ENCODE data around the gene GRK1. TPM values are rescaled to one million over a fixed set of nuclear protein-coding genes. Genes with fewer than 3 reads are reported as not detected.

GRK1 gene
- total and polyA plus RNA-seq, 2 experiments from 2014 or later, result not detected

DNA sequence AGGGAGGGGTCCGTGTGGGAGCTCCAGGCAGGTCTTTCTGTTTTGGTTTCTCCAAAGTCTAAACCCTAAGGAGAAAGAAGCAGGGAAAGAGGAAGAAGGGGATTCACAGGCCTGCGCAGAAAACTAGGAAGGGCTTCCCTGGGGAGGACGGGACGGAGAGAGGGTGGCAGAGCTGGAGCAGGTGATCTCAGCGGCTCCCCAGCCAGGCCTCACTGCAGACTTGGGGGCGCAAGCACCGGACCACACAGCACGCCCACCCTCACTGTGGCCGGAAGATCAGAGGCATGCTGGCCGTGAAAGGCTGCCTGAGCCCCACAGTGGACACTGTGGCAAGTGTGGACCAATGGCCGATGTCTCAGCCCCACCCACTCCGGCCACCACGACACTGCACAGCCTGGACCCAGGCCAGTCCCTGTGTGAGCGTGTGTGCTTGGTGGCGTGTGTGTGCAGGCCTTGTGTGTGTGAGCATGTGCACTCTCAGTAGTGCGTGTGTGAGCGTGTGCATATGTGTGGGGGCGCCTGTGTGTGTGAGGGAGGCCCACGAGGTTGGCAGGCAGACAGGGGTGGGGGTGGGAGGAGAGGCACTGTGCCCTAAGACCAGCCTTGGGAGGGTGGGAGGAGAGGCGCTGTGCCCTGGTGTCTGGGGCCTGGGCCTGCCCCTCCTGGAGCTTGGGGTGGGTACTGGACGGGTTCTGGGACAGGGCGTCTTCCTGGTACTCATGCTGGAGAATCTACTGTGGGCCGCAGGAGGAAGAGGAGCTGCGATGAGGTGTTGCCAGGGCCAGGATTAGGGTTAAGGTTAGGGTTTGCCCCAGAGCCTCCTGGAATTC is 76.6 kb downstream of the GRK1 start:
- Histone ChIP-seq H3K9me2 (ENCODE audit: insufficient read depth) (no peaks in the 10 kb centered on the region), H3K36me3 (ENCODE audit: insufficient read depth) (no peaks in the 10 kb centered on the region), H4K20me1 (replicated peaks; ENCODE audit: insufficient read depth) (no peaks in the 10 kb centered on the region), H3F3A (replicated peaks; ENCODE audit: low read depth) (peaks cover 11% of the 10 kb centered on the region; the same call in 1 of the 2 replicates), H3K4me3 (no peak overlapping the region), H3K27me3 (ENCODE audit: insufficient read depth) (no peaks in the 10 kb centered on the region), H3K4me1 (ENCODE audit: insufficient read depth) (no peaks in the 10 kb centered on the region), H3K4me2 (no peak overlapping the region), H3K79me2 (replicated peaks; ENCODE audit: insufficient read depth) (no peaks in the 10 kb centered on the region), H3K27ac (ENCODE audit: low read depth) (no peak overlapping the region), H2AFZ (no peak overlapping the region)
- H3K9me3 Mint-ChIP-seq, result no peaks in the 10 kb centered on the region
- H3K4me1 Mint-ChIP-seq, result peaks cover 20% of the 10 kb centered on the region
- peaks cover 13% of the 10 kb centered on the region for H3K27me3 Mint-ChIP-seq (ENCODE audit: insufficient read depth, low read depth, poor library complexity)
- H3K36me3 Mint-ChIP-seq (ENCODE audit: low read depth), result no peaks in the 10 kb centered on the region; the same call in 2 of the 3 replicates
- H3K4me3 Mint-ChIP-seq, result no peak overlapping the region
- no peak overlapping the region for H3K27ac Mint-ChIP-seq
- DNase-seq (ENCODE audit: low spot score), result no peak
- TF ChIP-seq NANOG (IDR thresholded peaks at IDR 0.05; ENCODE audit: borderline replicate concordance), result no peak
- TF ChIP-seq, protein P1, sequence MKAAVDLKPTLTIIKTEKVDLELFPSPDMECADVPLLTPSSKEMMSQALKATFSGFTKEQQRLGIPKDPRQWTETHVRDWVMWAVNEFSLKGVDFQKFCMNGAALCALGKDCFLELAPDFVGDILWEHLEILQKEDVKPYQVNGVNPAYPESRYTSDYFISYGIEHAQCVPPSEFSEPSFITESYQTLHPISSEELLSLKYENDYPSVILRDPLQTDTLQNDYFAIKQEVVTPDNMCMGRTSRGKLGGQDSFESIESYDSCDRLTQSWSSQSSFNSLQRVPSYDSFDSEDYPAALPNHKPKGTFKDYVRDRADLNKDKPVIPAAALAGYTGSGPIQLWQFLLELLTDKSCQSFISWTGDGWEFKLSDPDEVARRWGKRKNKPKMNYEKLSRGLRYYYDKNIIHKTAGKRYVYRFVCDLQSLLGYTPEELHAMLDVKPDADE (IDR thresholded peaks at IDR 0.05), result no peak
- no peak for TF ChIP-seq CREB1 (CRISPR knock-in tag; IDR thresholded peaks at IDR 0.05; ENCODE audit: low read depth)
- TF ChIP-seq POLR2AphosphoS5 (IDR thresholded peaks at IDR 0.05; ENCODE audit: low read depth), result no peak
- TF ChIP-seq EZH2phosphoT487 (IDR thresholded peaks at IDR 0.05; ENCODE audit: unreplicated experiment), result no peak
- TF ChIP-seq EZH2 (IDR thresholded peaks at IDR 0.05; ENCODE audit: low read depth, unreplicated experiment), result no peak
- TF ChIP-seq, protein P2, sequence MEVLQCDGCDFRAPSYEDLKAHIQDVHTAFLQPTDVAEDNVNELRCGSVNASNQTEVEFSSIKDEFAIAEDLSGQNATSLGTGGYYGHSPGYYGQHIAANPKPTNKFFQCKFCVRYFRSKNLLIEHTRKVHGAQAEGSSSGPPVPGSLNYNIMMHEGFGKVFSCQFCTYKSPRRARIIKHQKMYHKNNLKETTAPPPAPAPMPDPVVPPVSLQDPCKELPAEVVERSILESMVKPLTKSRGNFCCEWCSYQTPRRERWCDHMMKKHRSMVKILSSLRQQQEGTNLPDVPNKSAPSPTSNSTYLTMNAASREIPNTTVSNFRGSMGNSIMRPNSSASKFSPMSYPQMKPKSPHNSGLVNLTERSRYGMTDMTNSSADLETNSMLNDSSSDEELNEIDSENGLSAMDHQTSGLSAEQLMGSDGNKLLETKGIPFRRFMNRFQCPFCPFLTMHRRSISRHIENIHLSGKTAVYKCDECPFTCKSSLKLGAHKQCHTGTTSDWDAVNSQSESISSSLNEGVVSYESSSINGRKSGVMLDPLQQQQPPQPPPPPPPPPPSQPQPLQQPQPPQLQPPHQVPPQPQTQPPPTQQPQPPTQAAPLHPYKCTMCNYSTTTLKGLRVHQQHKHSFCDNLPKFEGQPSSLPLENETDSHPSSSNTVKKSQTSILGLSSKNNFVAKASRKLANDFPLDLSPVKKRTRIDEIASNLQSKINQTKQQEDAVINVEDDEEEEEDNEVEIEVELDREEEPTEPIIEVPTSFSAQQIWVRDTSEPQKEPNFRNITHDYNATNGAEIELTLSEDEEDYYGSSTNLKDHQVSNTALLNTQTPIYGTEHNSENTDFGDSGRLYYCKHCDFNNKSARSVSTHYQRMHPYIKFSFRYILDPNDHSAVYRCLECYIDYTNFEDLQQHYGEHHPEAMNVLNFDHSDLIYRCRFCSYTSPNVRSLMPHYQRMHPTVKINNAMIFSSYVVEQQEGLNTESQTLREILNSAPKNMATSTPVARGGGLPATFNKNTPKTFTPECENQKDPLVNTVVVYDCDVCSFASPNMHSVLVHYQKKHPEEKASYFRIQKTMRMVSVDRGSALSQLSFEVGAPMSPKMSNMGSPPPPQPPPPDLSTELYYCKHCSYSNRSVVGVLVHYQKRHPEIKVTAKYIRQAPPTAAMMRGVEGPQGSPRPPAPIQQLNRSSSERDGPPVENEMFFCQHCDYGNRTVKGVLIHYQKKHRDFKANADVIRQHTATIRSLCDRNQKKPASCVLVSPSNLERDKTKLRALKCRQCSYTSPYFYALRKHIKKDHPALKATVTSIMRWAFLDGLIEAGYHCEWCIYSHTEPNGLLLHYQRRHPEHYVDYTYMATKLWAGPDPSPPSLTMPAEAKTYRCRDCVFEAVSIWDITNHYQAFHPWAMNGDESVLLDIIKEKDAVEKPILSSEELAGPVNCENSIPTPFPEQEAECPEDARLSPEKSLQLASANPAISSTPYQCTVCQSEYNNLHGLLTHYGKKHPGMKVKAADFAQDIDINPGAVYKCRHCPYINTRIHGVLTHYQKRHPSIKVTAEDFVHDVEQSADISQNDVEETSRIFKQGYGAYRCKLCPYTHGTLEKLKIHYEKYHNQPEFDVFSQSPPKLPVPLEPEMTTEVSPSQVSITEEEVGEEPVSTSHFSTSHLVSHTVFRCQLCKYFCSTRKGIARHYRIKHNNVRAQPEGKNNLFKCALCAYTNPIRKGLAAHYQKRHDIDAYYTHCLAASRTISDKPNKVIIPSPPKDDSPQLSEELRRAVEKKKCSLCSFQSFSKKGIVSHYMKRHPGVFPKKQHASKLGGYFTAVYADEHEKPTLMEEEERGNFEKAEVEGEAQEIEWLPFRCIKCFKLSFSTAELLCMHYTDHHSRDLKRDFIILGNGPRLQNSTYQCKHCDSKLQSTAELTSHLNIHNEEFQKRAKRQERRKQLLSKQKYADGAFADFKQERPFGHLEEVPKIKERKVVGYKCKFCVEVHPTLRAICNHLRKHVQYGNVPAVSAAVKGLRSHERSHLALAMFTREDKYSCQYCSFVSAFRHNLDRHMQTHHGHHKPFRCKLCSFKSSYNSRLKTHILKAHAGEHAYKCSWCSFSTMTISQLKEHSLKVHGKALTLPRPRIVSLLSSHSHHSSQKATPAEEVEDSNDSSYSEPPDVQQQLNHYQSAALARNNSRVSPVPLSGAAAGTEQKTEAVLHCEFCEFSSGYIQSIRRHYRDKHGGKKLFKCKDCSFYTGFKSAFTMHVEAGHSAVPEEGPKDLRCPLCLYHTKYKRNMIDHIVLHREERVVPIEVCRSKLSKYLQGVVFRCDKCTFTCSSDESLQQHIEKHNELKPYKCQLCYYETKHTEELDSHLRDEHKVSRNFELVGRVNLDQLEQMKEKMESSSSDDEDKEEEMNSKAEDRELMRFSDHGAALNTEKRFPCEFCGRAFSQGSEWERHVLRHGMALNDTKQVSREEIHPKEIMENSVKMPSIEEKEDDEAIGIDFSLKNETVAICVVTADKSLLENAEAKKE (CRISPR knock-in tag; IDR thresholded peaks at IDR 0.05), result no peak
- TF ChIP-seq, protein P3, sequence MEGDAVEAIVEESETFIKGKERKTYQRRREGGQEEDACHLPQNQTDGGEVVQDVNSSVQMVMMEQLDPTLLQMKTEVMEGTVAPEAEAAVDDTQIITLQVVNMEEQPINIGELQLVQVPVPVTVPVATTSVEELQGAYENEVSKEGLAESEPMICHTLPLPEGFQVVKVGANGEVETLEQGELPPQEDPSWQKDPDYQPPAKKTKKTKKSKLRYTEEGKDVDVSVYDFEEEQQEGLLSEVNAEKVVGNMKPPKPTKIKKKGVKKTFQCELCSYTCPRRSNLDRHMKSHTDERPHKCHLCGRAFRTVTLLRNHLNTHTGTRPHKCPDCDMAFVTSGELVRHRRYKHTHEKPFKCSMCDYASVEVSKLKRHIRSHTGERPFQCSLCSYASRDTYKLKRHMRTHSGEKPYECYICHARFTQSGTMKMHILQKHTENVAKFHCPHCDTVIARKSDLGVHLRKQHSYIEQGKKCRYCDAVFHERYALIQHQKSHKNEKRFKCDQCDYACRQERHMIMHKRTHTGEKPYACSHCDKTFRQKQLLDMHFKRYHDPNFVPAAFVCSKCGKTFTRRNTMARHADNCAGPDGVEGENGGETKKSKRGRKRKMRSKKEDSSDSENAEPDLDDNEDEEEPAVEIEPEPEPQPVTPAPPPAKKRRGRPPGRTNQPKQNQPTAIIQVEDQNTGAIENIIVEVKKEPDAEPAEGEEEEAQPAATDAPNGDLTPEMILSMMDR (conservative IDR thresholded peaks at IDR 0.05; ENCODE audit: low read depth in 2 of 2), result no peak
- no peak for TF ChIP-seq ZNF114 (CRISPR knock-in tag; IDR thresholded peaks at IDR 0.05)
- no peak for TF ChIP-seq JUNB (IDR thresholded peaks at IDR 0.05; ENCODE audit: unreplicated experiment)
- TF ChIP-seq, protein P4, sequence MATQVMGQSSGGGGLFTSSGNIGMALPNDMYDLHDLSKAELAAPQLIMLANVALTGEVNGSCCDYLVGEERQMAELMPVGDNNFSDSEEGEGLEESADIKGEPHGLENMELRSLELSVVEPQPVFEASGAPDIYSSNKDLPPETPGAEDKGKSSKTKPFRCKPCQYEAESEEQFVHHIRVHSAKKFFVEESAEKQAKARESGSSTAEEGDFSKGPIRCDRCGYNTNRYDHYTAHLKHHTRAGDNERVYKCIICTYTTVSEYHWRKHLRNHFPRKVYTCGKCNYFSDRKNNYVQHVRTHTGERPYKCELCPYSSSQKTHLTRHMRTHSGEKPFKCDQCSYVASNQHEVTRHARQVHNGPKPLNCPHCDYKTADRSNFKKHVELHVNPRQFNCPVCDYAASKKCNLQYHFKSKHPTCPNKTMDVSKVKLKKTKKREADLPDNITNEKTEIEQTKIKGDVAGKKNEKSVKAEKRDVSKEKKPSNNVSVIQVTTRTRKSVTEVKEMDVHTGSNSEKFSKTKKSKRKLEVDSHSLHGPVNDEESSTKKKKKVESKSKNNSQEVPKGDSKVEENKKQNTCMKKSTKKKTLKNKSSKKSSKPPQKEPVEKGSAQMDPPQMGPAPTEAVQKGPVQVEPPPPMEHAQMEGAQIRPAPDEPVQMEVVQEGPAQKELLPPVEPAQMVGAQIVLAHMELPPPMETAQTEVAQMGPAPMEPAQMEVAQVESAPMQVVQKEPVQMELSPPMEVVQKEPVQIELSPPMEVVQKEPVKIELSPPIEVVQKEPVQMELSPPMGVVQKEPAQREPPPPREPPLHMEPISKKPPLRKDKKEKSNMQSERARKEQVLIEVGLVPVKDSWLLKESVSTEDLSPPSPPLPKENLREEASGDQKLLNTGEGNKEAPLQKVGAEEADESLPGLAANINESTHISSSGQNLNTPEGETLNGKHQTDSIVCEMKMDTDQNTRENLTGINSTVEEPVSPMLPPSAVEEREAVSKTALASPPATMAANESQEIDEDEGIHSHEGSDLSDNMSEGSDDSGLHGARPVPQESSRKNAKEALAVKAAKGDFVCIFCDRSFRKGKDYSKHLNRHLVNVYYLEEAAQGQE (IDR thresholded peaks at IDR 0.05; ENCODE audit: unreplicated experiment), result no peak
- TF ChIP-seq STAT1 (IDR thresholded peaks at IDR 0.05; ENCODE audit: unreplicated experiment), result no peak
- no peak for ATAC-seq

All from GM23338 (cell line).